GM08714 (cell line): ENCODE data around the gene MRPS26.

Experiments used
- H3K4me3 ChIP-seq: fragments of 200-500 bp; sonication (Bioruptor generic); 2 replicates; pipeline ENCODE4 v1.5.1; 2014; ENCODE audit warnings: mild to moderate bottlenecking, low read length, inconsistent platforms
- ZNF274 ChIP-seq: IDR thresholded peaks from 2 replicates; pipeline ENCODE4 v1.6.1; 2012; ENCODE audit warnings: mild to moderate bottlenecking, low read depth, low read length

MRPS26 gene

GRCh38 chr20:3031524-3032147, 14.2 kb upstream of the MRPS26 start:
- no peak overlapping the region for H3K4me3 ChIP-seq
- TF ChIP-seq ZNF274: no peak

DNA sequence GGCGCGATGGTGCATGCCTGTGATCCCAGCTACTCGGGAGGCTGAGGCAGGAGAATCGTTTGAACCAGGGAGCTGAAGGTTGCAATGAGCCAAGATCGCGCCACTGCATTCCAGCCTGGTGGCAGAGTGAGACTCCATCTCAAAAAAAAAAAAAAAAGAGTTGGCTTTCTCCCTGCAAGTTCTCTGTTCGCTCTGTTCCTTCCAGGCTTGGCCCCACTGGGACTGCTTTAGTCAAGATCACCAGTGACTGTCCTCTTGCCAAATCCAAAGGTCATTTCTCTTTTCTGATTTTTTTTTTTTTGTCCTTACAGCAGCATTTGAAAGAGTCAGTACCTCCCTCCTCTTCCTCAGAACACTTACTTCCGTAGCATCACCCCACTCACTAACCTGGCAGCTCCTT, 13.2 kb upstream of the MRPS26 start:
- no peak overlapping the region for H3K4me3 ChIP-seq
- TF ChIP-seq ZNF274: no peak

GRCh38 chr20:3037654-3038053, 8.2 kb upstream of the MRPS26 start:
- H3K4me3 ChIP-seq: no peak overlapping the region
- no peak for TF ChIP-seq ZNF274

DNA sequence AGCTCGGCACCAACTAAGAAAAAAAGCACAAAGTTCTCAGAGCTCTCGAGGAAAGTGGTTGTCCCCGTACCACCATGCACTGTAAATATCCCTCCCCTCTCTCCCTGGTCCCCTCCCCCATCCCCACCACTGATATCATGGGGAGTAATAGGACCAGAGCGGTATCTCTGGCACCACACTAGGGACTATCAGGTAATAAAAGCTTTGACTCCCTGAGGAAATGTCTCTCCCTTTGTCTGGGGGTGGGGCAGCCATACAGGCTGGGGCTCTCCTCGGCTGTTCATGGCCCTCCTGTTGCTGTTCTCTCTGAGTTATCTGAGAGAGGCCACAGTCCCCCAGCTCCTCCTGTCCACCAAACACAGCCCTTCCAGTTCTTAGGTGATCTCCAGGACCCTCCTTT, 7.4 kb upstream of the MRPS26 start:
- H3K4me3 ChIP-seq: no peak overlapping the region
- no peak for TF ChIP-seq ZNF274

DNA sequence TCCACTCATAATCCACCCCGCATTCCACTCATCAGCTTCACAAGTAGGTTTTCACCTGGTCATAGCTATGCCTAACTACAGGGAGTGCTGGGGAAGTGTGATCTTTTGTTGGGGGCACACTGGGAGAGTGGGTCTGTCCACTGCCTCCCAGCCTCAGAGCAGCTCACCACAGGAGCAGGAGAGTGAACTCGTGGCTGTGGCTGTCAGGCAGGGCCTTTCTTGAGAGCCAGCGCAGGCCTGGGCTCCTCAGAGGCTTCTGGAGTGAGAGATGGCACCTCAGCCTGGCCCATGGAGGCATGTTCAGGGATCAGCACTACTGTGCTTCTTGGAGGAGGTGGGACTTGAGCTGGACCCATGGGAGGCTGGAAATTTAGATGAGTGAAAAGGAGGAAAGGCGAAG, 6.4 kb upstream of the MRPS26 start:
- no peak for TF ChIP-seq ZNF274
- no peak overlapping the region for H3K4me3 ChIP-seq

DNA sequence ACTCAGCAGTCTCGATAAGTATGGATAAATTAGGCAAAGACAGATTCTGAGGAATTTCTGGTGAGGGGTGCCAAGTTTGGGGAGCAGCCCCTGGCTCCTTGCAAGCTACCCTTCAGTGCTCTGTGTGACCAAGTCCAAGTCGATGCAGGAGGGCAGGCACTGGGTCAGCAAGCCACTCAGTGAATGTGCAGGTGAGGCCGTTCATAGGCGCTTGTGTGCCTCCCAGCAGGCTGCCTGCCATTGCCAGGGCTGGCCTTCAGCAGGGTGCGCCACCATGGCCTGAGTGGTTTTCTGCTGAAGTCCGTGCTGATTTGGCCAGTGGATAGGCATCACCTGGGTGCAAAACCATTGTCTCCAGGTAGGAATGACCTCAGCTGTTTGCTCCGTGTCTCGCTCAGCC, 5.8 kb upstream of the MRPS26 start:
- no peak overlapping the region for H3K4me3 ChIP-seq
- TF ChIP-seq ZNF274: no peak

DNA sequence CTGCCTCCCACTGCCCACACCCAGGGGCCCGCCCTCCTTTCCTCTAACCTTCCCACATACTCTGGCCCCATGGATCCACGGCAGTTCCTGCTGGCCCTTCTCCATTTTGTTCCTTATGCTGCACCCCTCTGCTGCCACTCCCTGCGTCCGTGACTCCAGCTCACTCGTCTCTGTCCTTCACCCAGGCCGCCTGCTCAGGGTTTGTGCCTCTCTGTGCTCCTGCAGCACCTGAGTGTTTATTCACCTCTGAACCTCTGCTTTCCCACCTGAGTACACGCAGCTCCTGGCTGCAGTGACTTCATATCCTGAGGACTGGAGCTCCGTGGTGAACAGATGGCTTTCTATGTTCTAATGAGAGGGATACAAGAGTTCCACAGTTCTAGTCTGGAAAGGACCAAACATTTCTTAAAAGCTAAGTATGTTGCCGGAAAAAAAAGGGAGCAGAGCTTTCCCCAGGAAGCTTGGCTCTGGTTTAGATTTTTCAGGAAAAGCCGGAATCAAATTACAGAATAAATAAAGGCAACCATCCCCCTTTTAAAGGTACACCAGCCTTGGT, 3.9 kb upstream of the MRPS26 start:
- no peak for TF ChIP-seq ZNF274
- no peak overlapping the region for H3K4me3 ChIP-seq

- TF ChIP-seq ZNF274: no peak
- H3K4me3 ChIP-seq: no peak overlapping the region
Observed at GRCh38 chr20:3042625-3043024, 3.2 kb upstream of the MRPS26 start.

- TF ChIP-seq ZNF274: no peak
- H3K4me3 ChIP-seq: no peak within 1 kb of the TSS
Observed at GRCh38 chr20:3043322-3043721, 2.5 kb upstream of the MRPS26 start, which contains the start of gene GNRH2. Gene GNRH2 (plus strand): TSS chr20:3043622. CDS start chr20:3044415, 793 bp downstream.

DNA sequence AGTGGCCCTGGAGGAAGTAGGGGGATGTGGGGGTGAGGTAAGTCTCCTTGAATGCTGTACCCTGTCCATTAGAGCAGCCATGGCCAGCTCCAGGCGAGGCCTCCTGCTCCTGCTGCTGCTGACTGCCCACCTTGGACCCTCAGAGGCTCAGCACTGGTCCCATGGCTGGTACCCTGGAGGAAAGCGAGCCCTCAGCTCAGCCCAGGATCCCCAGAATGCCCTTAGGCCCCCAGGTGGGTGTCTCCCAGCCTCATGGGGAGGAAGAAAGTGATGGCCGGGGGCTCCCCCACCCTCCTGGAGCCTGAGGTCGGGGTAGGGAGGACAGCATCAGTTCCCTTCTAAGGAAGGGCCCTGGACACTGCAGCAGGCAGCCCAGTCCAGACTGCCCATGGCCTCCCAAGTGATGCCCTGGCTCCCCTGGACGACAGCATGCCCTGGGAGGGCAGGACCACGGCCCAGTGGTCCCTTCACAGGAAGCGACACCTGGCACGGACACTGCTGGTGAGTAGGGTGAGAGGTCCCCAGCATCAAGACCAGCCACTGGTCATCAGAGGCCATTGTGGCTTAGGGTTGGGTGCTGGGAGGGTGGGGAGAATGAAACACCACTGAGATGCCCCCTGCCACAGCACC, 1.4 kb upstream of the MRPS26 start:
- no peak for TF ChIP-seq ZNF274
- H3K4me3 ChIP-seq: no peak overlapping the region

DNA sequence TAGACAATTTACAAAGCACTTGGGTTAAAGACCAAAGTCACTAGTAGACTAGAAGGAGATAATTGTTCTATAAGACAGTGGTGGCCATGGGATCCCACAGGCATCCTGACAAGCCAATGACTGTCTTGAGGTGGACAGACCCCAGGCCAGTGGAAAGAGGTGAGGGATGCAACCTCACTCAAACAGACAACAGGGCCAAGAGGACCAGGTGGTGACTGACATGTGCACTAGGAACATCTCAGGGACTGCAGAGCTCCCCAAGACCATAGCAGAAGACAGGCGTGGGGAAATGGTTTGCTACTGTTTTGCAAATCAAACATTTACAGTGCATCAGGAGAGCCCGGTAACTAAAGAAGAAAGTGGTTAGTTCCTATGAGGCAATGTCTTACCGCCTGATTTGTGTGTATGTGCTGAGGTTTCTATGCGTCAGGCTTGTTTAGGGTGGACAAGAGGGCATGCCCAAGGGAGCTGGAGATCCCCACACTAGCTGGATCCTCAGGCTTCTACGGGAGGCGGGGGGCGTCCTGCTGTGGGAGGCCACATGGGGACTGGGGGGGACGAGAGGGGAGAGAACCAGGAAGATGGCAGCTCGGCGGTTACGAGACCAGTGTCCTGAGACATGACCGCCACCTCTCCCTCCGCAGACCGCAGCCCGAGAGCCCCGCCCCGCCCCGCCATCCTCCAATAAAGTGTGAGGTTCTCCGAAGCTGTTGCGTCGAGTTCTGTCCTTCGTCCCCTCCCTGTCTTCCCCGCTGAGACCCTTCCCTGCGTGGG, 623 bp upstream of the MRPS26 start:
- TF ChIP-seq ZNF274: no peak
- peak overlapping the region; percentile 85; the same call in 1 of the 2 replicates for H3K4me3 ChIP-seq

GRCh38 chr20:3046677-3047462, 1.0 kb downstream of the MRPS26 start:
- TF ChIP-seq ZNF274: no peak
- H3K4me3 ChIP-seq: peak overlapping the region; percentile 85

GRCh38 chr20:3047486-3048419, 1.9 kb downstream of the MRPS26 start:
- TF ChIP-seq ZNF274: no peak
- H3K4me3 ChIP-seq: no peak overlapping the region
